ENCODE measurements around the gene ARMC10.

The ARMC10 gene

GRCh38 chr7:103140685-103141084 is 65.7 kb downstream of the ARMC10 start:
- WGBS, result 91% methylated on average over 2 of the region's 2 CpGs
- no peaks in the 10 kb centered on the region for H3K4me1 ChIP-seq (ENCODE audit: control insufficient read depth, insufficient read depth, low read depth, low read length)
- H3K9ac ChIP-seq (ENCODE audit: low read length), result no peak overlapping the region
- H2AFZ ChIP-seq (ENCODE audit: low read depth, low read length), result no peak overlapping the region
- no peak overlapping the region for H3K4me2 ChIP-seq (ENCODE audit: low read length, poor library complexity, severe bottlenecking)
- H2AK5ac ChIP-seq (ENCODE audit: low read length, severe bottlenecking), result no peak overlapping the region
- DNase-seq, result no peak
- no peak overlapping the region for H3K27ac ChIP-seq (ENCODE audit: low read length, poor library complexity, severe bottlenecking)
- H3K18ac ChIP-seq (ENCODE audit: low read depth in 1 of 2, low read length in 2 of 2), result no peak overlapping the region
- H3K79me1 ChIP-seq (replicated peaks; ENCODE audit: low read length, poor library complexity, severe bottlenecking), result peaks cover 21% of the 10 kb centered on the region
- no peak overlapping the region for H2BK5ac ChIP-seq (ENCODE audit: low read depth, low read length, poor library complexity, severe bottlenecking)
- no peaks in the 10 kb centered on the region for H3K27me3 ChIP-seq (ENCODE audit: control insufficient read depth in 1 of 2, insufficient read depth in 1 of 2, low read length in 2 of 2)
- H4K91ac ChIP-seq (ENCODE audit: low read length), result no peak overlapping the region
- no peaks in the 10 kb centered on the region for H3K9me3 ChIP-seq (ENCODE audit: control insufficient read depth, low read length)
- H3K36me3 ChIP-seq (ENCODE audit: control insufficient read depth in 1 of 2, insufficient read depth in 2 of 2, low read depth in 1 of 2, low read length in 2 of 2), result peaks cover 3 to 7% of the 10 kb centered on the region in 2 experiments
- H4K8ac ChIP-seq (ENCODE audit: low read length), result no peak overlapping the region
- no peak overlapping the region for H3K14ac ChIP-seq (ENCODE audit: low read length in 2 of 2)
- no peak overlapping the region for H3K4me3 ChIP-seq (ENCODE audit: insufficient read depth in 1 of 2, low read depth in 1 of 2, low read length in 2 of 2)
- H3K23ac ChIP-seq (ENCODE audit: low read length in 2 of 2), result no peak overlapping the region
- H2BK15ac ChIP-seq (ENCODE audit: low read depth, poor library complexity, severe bottlenecking), result no peak overlapping the region
- H2BK12ac ChIP-seq (ENCODE audit: low read length in 2 of 2), result no peak overlapping the region
- H2BK120ac ChIP-seq (ENCODE audit: low read depth, low read length), result no peak overlapping the region
- no peak overlapping the region for H3K4ac ChIP-seq (ENCODE audit: low read depth in 1 of 2, low read length in 2 of 2)

DNA sequence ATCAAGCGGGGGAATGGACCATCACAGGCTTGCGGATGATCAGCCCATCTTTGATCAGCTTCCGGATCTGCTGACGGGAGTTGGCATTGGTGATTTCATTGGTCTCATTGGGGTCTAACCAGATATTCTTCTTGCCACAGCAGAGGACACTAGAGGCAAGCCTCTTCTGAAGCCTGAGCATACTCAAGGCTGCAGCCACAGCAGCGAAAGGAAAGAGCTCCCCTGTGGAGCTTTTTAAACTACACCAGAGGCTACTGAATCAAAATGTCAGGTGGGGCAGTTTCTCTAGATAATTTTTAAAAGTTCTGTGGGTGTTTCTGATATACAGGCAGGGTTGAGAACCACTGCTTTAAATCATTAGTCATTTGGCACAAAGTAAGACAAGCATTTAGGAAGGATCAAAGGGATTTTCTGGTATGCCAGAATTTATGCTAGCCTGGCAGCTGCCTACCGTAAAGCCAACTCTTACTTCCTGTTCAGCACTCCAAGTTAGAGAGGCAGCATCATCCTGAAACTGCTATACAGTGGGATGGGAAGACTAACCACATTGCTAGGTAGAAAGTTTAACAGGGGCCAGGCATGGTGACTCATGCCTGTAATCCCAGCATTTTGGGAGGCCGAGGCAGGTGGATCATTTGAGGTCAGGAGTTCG is 66.9 kb downstream of the ARMC10 start:
- no peak overlapping the region for H3K9ac ChIP-seq (ENCODE audit: low read length)
- 95% methylated on average over 6 of the region's 8 CpGs for WGBS
- H4K8ac ChIP-seq (ENCODE audit: low read length), result no peak overlapping the region
- H3K27me3 ChIP-seq (ENCODE audit: control insufficient read depth in 1 of 2, insufficient read depth in 1 of 2, low read length in 2 of 2), result no peaks in the 10 kb centered on the region
- H3K4ac ChIP-seq (ENCODE audit: low read depth in 1 of 2, low read length in 2 of 2), result no peak overlapping the region
- DNase-seq, result no peak
- no peak overlapping the region for H3K4me2 ChIP-seq (ENCODE audit: low read length, poor library complexity, severe bottlenecking)
- H2BK12ac ChIP-seq (ENCODE audit: low read length in 2 of 2), result no peak overlapping the region
- H3K4me3 ChIP-seq (ENCODE audit: insufficient read depth in 1 of 2, low read depth in 1 of 2, low read length in 2 of 2), result no peak overlapping the region
- no peak overlapping the region for H2BK15ac ChIP-seq (ENCODE audit: low read depth, poor library complexity, severe bottlenecking)
- H3K27ac ChIP-seq (ENCODE audit: low read length, poor library complexity, severe bottlenecking), result no peak overlapping the region
- H3K79me1 ChIP-seq (replicated peaks; ENCODE audit: low read length, poor library complexity, severe bottlenecking), result peaks cover 24% of the 10 kb centered on the region
- H2BK120ac ChIP-seq (ENCODE audit: low read depth, low read length), result no peak overlapping the region
- H3K14ac ChIP-seq (ENCODE audit: low read length in 2 of 2), result no peak overlapping the region
- H2BK5ac ChIP-seq (ENCODE audit: low read depth, low read length, poor library complexity, severe bottlenecking), result no peak overlapping the region
- peak overlapping the region; percentile 28 for H4K91ac ChIP-seq (ENCODE audit: low read length)
- peaks cover 3 to 15% of the 10 kb centered on the region in 2 experiments for H3K36me3 ChIP-seq (ENCODE audit: control insufficient read depth in 1 of 2, insufficient read depth in 2 of 2, low read depth in 1 of 2, low read length in 2 of 2)
- H3K18ac ChIP-seq (ENCODE audit: low read depth in 1 of 2, low read length in 2 of 2), result no peak overlapping the region
- H3K9me3 ChIP-seq (ENCODE audit: control insufficient read depth, low read length), result no peaks in the 10 kb centered on the region
- H3K23ac ChIP-seq (ENCODE audit: low read length in 2 of 2), result no peak overlapping the region
- H2AK5ac ChIP-seq (ENCODE audit: low read length, severe bottlenecking), result no peak overlapping the region
- peaks cover 2% of the 10 kb centered on the region for H3K4me1 ChIP-seq (ENCODE audit: control insufficient read depth, insufficient read depth, low read depth, low read length)
- H2AFZ ChIP-seq (ENCODE audit: low read depth, low read length), result no peak overlapping the region

- Histone ChIP-seq H3K27me3 (ENCODE audit: control insufficient read depth in 1 of 2, insufficient read depth in 1 of 2, low read length in 2 of 2) (no peaks in the 10 kb centered on the region), H2BK120ac (ENCODE audit: low read depth, low read length) (no peak overlapping the region), H3K4me3 (ENCODE audit: insufficient read depth in 1 of 2, low read depth in 1 of 2, low read length in 2 of 2) (no peak overlapping the region), H3K9me3 (ENCODE audit: control insufficient read depth, low read length) (no peaks in the 10 kb centered on the region), H3K18ac (ENCODE audit: low read depth in 1 of 2, low read length in 2 of 2) (no peak overlapping the region), H2BK5ac (ENCODE audit: low read depth, low read length, poor library complexity, severe bottlenecking) (no peak overlapping the region), H3K14ac (ENCODE audit: low read length in 2 of 2) (no peak overlapping the region), H3K4me1 (ENCODE audit: control insufficient read depth, insufficient read depth, low read depth, low read length) (peaks cover 2% of the 10 kb centered on the region), H4K8ac (ENCODE audit: low read length) (no peak overlapping the region), H3K23ac (ENCODE audit: low read length in 2 of 2) (no peak overlapping the region), H3K36me3 (ENCODE audit: control insufficient read depth in 1 of 2, insufficient read depth in 2 of 2, low read depth in 1 of 2, low read length in 2 of 2) (peaks cover 3 to 15% of the 10 kb centered on the region in 2 experiments), H3K4me2 (ENCODE audit: low read length, poor library complexity, severe bottlenecking) (no peak overlapping the region), H2AK5ac (ENCODE audit: low read length, severe bottlenecking) (no peak overlapping the region), H3K4ac (ENCODE audit: low read depth in 1 of 2, low read length in 2 of 2) (no peak overlapping the region), H4K91ac (ENCODE audit: low read length) (no peak overlapping the region), H3K27ac (ENCODE audit: low read length, poor library complexity, severe bottlenecking) (no peak overlapping the region), H2BK15ac (ENCODE audit: low read depth, poor library complexity, severe bottlenecking) (no peak overlapping the region), H3K79me1 (replicated peaks; ENCODE audit: low read length, poor library complexity, severe bottlenecking) (peaks cover 24% of the 10 kb centered on the region), H2BK12ac (ENCODE audit: low read length in 2 of 2) (no peak overlapping the region), H3K9ac (ENCODE audit: low read length) (no peak overlapping the region), H2AFZ (ENCODE audit: low read depth, low read length) (no peak overlapping the region)
- 100% methylated on average over 1 of the region's 1 CpG for WGBS
- DNase-seq, result no peak
Measured at GRCh38 chr7:103142494-103142893, 67.6 kb downstream of the ARMC10 start.

- Histone ChIP-seq H3K4me1 (ENCODE audit: control insufficient read depth, insufficient read depth, low read depth, low read length) (peaks cover 2% of the 10 kb centered on the region), H3K36me3 (ENCODE audit: control insufficient read depth in 1 of 2, insufficient read depth in 2 of 2, low read depth in 1 of 2, low read length in 2 of 2) (peaks cover 3 to 15% of the 10 kb centered on the region in 2 experiments), H3K4me2 (ENCODE audit: low read length, poor library complexity, severe bottlenecking) (no peak overlapping the region), H3K18ac (ENCODE audit: low read depth in 1 of 2, low read length in 2 of 2) (no peak overlapping the region), H3K79me1 (replicated peaks; ENCODE audit: low read length, poor library complexity, severe bottlenecking) (peaks cover 22% of the 10 kb centered on the region), H2BK12ac (ENCODE audit: low read length in 2 of 2) (no peak overlapping the region), H3K14ac (ENCODE audit: low read length in 2 of 2) (no peak overlapping the region), H2BK15ac (ENCODE audit: low read depth, poor library complexity, severe bottlenecking) (no peak overlapping the region), H4K8ac (ENCODE audit: low read length) (no peak overlapping the region), H3K9ac (ENCODE audit: low read length) (no peak overlapping the region), H3K27ac (ENCODE audit: low read length, poor library complexity, severe bottlenecking) (no peak overlapping the region), H3K9me3 (ENCODE audit: control insufficient read depth, low read length) (no peaks in the 10 kb centered on the region), H3K4ac (ENCODE audit: low read depth in 1 of 2, low read length in 2 of 2) (no peak overlapping the region), H2AFZ (ENCODE audit: low read depth, low read length) (no peak overlapping the region), H3K23ac (ENCODE audit: low read length in 2 of 2) (no peak overlapping the region), H3K4me3 (ENCODE audit: insufficient read depth in 1 of 2, low read depth in 1 of 2, low read length in 2 of 2) (no peak overlapping the region), H2AK5ac (ENCODE audit: low read length, severe bottlenecking) (no peak overlapping the region), H2BK120ac (ENCODE audit: low read depth, low read length) (no peak overlapping the region), H3K27me3 (ENCODE audit: control insufficient read depth in 1 of 2, insufficient read depth in 1 of 2, low read length in 2 of 2) (no peaks in the 10 kb centered on the region), H4K91ac (ENCODE audit: low read length) (no peak overlapping the region), H2BK5ac (ENCODE audit: low read depth, low read length, poor library complexity, severe bottlenecking) (no peak overlapping the region)
- no peak for DNase-seq
- WGBS, result no CpG with 5 or more reads among the region's 1 CpG
Measured at GRCh38 chr7:103143868-103144267, 68.9 kb downstream of the ARMC10 start.
